GM12878 (cell line): ENCODE measurements around the gene TP53RK. TPM values are rescaled to one million over a fixed set of nuclear protein-coding genes. Genes with fewer than 3 reads are reported as not detected.

Experiments
- ATAC-seq: fragments of 200-7000 bp; cut with Tn5 transposase; 3 replicates; pipeline ENCODE4 v1.9.1; 2020; ENCODE audit warnings: mild to moderate bottlenecking, moderate library complexity
- BruUV-seq: library from RNA; stranded (reverse); fragments of 400-500 nt; replicated peaks from 2 replicates; lab custom pipeline; 2021; lab: Mats Ljungman, UMichigan
- CTCF ChIA-PET: fragments of 300-600 bp; sonication (Branson Sonifier 250); formaldehyde crosslinking; extraction: SDS; loops from one replicate; lab custom pipeline; 2021; ENCODE audit warnings: inconsistent platforms; lab: Yijun Ruan, JAX
- POLR2A ChIA-PET: fragments of 350-600 bp; formaldehyde crosslinking; extraction: SDS; loops from one replicate; lab custom pipeline; 2021; ENCODE audit warnings: inconsistent platforms; lab: Charles Lee
- RAD21 ChIA-PET: fragments of 300-600 bp; sonication (Branson Sonifier 250); formaldehyde crosslinking; loops from one replicate; lab custom pipeline; 2023; ENCODE audit warnings: antibody characterized with exemption; ENCODE audit not compliant: unreplicated experiment; lab: Charles Lee
- SMC1A ChIA-PET: fragments of 300-600 bp; sonication (Branson Sonifier 250); formaldehyde crosslinking; loops from one replicate; lab custom pipeline; 2023; ENCODE audit not compliant: unreplicated experiment, uncharacterized antibody; lab: Charles Lee
- DNase-seq: peaks from one replicate; pipeline ENCODE4 v3.0.0-alpha.2; 2011; ENCODE audit warnings: low read depth, low spot score
- FAIRE-seq: peaks from 3 replicates; lab custom pipeline; 2011; peaks lifted over from hg19 to GRCh38; lab: Jason Lieb, UNC
- H2AFZ ChIP-seq: 2 replicates; pipeline ENCODE4 v1.6.0; 2011; ENCODE audit warnings: low read depth, low read length, control low read depth; ENCODE audit not compliant: control insufficient read depth
- H3K27ac ChIP-seq: 2 replicates; pipeline ENCODE4 v1.5.1; 2011; ENCODE audit warnings: control low read depth; ENCODE audit not compliant: control insufficient read depth, insufficient read depth
- H3K27me3 ChIP-seq, 2 experiments: replicated peaks in 1 of 2; 2 replicates each; pipeline versions ENCODE4 v1.6.0 to v1.6.1; 2011; ENCODE audit warnings: low read length in 1 of 2; ENCODE audit not compliant: control insufficient read depth in 2 of 2, insufficient read depth in 2 of 2
- H3K36me3 ChIP-seq, 2 experiments: 2 replicates each; pipeline ENCODE4 v1.5.1; 2011; ENCODE audit warnings: low read length in 1 of 2; ENCODE audit not compliant: control insufficient read depth in 2 of 2, insufficient read depth in 2 of 2
- H3K4me1 ChIP-seq: 2 replicates; pipeline ENCODE4 v1.6.1; 2011; ENCODE audit warnings: mild to moderate bottlenecking, low read length, moderate library complexity, mixed read lengths; ENCODE audit not compliant: control insufficient read depth, insufficient read depth
- H3K4me2 ChIP-seq: 2 replicates; pipeline ENCODE4 v1.6.0; 2011; ENCODE audit warnings: control low read depth; ENCODE audit not compliant: control insufficient read depth, insufficient read depth
- H3K4me3 ChIP-seq: fragments of 200-600 bp; sonication (generic); 2 replicates; pipeline ENCODE4 v1.5.1; 2016
- H3K79me2 ChIP-seq: 2 replicates; pipeline ENCODE4 v1.6.0; 2011; ENCODE audit warnings: low read length; ENCODE audit not compliant: control insufficient read depth, insufficient read depth
- H3K9ac ChIP-seq: 2 replicates; pipeline ENCODE4 v1.8.0; 2011; ENCODE audit warnings: low read length, control low read depth, mixed read lengths; ENCODE audit not compliant: control insufficient read depth, insufficient read depth
- H3K9me3 ChIP-seq: replicated peaks from 3 replicates; pipeline ENCODE4 v1.5.1; 2011; ENCODE audit warnings: mild to moderate bottlenecking, low read length; ENCODE audit not compliant: control insufficient read depth, insufficient read depth
- H4K20me1 ChIP-seq: 2 replicates; pipeline ENCODE4 v1.6.0; 2011; ENCODE audit not compliant: control insufficient read depth, insufficient read depth
- BCL11A ChIP-seq: IDR thresholded peaks from 2 replicates; pipeline ENCODE4 v1.6.1; 2011; ENCODE audit warnings: low read depth, low read length
- FOXK2 ChIP-seq: fragments of 450-650 bp; IDR thresholded peaks from 2 replicates; pipeline ENCODE4 v1.6.1; 2017; ENCODE audit warnings: mild to moderate bottlenecking, moderate library complexity
- MTA3 ChIP-seq: IDR thresholded peaks from 2 replicates; pipeline ENCODE4 v1.6.1; 2012; ENCODE audit warnings: low read length, inconsistent platforms, borderline replicate concordance
- NR2C2 ChIP-seq: IDR thresholded peaks from 2 replicates; pipeline ENCODE4 v1.6.1; 2011; ENCODE audit warnings: borderline replicate concordance, low read depth; ENCODE audit not compliant: control insufficient read depth, insufficient read length
- PBX3 ChIP-seq: IDR thresholded peaks from 2 replicates; pipeline ENCODE4 v1.6.1; 2011; ENCODE audit warnings: mild to moderate bottlenecking, low read depth, low read length, moderate library complexity; ENCODE audit not compliant: insufficient replicate concordance
- REST ChIP-seq: IDR thresholded peaks from 2 replicates; pipeline ENCODE4 v1.6.1; 2012; ENCODE audit warnings: mild to moderate bottlenecking, low read depth, low read length
- WGBS: methylation state at CpG from one replicate; pipeline ENCODE4 v1.1.6; 2016; ENCODE audit warnings: low lambda C conversion rate; ENCODE audit not compliant: insufficient replicate concordance, insufficient coverage; ENCODE audit errors: missing lambda C conversion rate; 5-methylcytosine and 5-hydroxymethylcytosine counted together
- in situ Hi-C: fragments of 300-500 bp; cut with MboI; formaldehyde crosslinking; loops from 9 replicates; pipeline ENCODE4 v1.14.3; 2018; ENCODE audit warnings: mixed read lengths
- intact Hi-C: fragments of 100-400 bp; cut with micrococcal nuclease; formaldehyde crosslinking; loops from one replicate; pipeline ENCODE4 v1.14.2; 2022; ENCODE audit not compliant: unreplicated experiment
- polyA plus RNA-seq, 11 experiments: library from polyadenylated mRNA; depleted of rRNA in 4 of 11; unstranded in 6 of 11; stranded (reverse) in 5 of 11; fragments of >200 nt; fragmentation: Nextera tagmentation in 4 of 11; fragmentation: Illumina TruSeq in 1 of 11; extraction: Ambion mirVana in 4 of 11; extraction: Trizol in 1 of 11; gene quantifications; 1 replicate in 1 of 11; 2 replicates in 10 of 11; pipeline versions ENCODE4 v1.2.1 to v1.2.3, GENCODE V29; 2011 to 2016; ENCODE audit warnings: inconsistent platforms in 2 of 11, missing spikeins in 2 of 11, low read depth in 1 of 11
- total RNA-seq, 4 experiments: library from RNA; depleted of rRNA in 3 of 4; stranded (reverse); fragments of >200 nt in 3 of 4; fragmentation: Illumina TruSeq in 1 of 4; extraction: Trizol in 1 of 4; gene quantifications; 2 replicates each; pipeline versions ENCODE4 v1.2.1 to v1.2.3, GENCODE V29; 2013 to 2021

The TP53RK gene
- total and polyA plus RNA-seq, 10 of the 15 experiments (the other 5 are each of a cell fraction or from before 2014, with no cell fraction given): 3.8 to 23.1 (median 16.1) TPM

- FAIRE-seq (no peak), DNase-seq (no peak), ATAC-seq (no peak)
- in situ Hi-C loops (no loop called here), intact Hi-C loops (no loop called here)
- no peak overlapping the region for H3K27ac ChIP-seq
- H4K20me1 ChIP-seq: no peaks in the 10 kb centered on the region
- no peaks in the 10 kb centered on the region for H3K36me3 ChIP-seq
- no peaks in the 10 kb centered on the region for H3K79me2 ChIP-seq
- BruUV-seq: no TSS peak
- no peaks in the 10 kb centered on the region for H3K9me3 ChIP-seq
- WGBS: 55% methylated on average over 4 of the region's 4 CpGs
- CTCF ChIA-PET: no interaction called here
- SMC1A ChIA-PET: no interaction called here
- H3K4me1 ChIP-seq: no peaks in the 10 kb centered on the region
- 0 out of 2 replicates have a peak, but pooled peaks have one; percentile 16 for TF ChIP-seq FOXK2
- TF ChIP-seq REST: no peak
- no peak overlapping the region for H3K4me2 ChIP-seq
- H2AFZ ChIP-seq: no peak overlapping the region
- RAD21 ChIA-PET: no interaction called here
- no peak overlapping the region for H3K4me3 ChIP-seq
- H3K9ac ChIP-seq: no peak overlapping the region
- H3K27me3 ChIP-seq: no peaks in the 10 kb centered on the region
- POLR2A ChIA-PET: no interaction called here
These were observed 51.7 kb downstream of the TP53RK start for GRCh38 chr20:46637427-46638133.

GRCh38 chr20:46637020-46637419 is 52.2 kb downstream of the TP53RK start:
- H3K9ac ChIP-seq: no peak overlapping the region
- in situ Hi-C loops: no loop called here
- ATAC-seq (no peak), FAIRE-seq (no peak), DNase-seq (no peak)
- H3K79me2 ChIP-seq: no peaks in the 10 kb centered on the region
- CTCF ChIA-PET: no interaction called here
- no peaks in the 10 kb centered on the region for H3K36me3 ChIP-seq
- BruUV-seq: no TSS peak
- no peak overlapping the region for H2AFZ ChIP-seq
- WGBS: 61% methylated on average over 11 of the region's 11 CpGs
- H3K27me3 ChIP-seq: no peaks in the 10 kb centered on the region
- POLR2A ChIA-PET: no interaction called here
- H3K27ac ChIP-seq: no peak overlapping the region
- H4K20me1 ChIP-seq: no peaks in the 10 kb centered on the region
- RAD21 ChIA-PET: no interaction called here
- no peak overlapping the region for H3K4me3 ChIP-seq
- SMC1A ChIA-PET: no interaction called here
- TF ChIP-seq BCL11A (no peak), NR2C2 (no peak), PBX3 (no peak), MTA3 (no peak)
- intact Hi-C loops: no loop called here
- H3K9me3 ChIP-seq: no peaks in the 10 kb centered on the region
- H3K4me1 ChIP-seq: no peaks in the 10 kb centered on the region
- no peak overlapping the region for H3K4me2 ChIP-seq
